Endothelial cell (in vitro differentiated cells): ENCODE data around the gene SREBF1. TPM values are rescaled to one million over a fixed set of nuclear protein-coding genes. Genes with fewer than 3 reads are reported as not detected.
A peak's percentile ranks its signal among the peaks of the same experiment; 100 is the strongest.

Source experiments
- DNase-seq: peaks from one replicate; pipeline ENCODE4 v3.0.0; 2021; ENCODE audit warnings: low spot score
- H3K27ac Mint-ChIP-seq: one replicate; pipeline ENCODE4 v1.8.0; 2021; ENCODE audit warnings: mixed read lengths, inconsistent platforms; ENCODE audit not compliant: unreplicated experiment
- H3K27me3 Mint-ChIP-seq: one replicate; pipeline ENCODE4 v1.8.0; 2021; ENCODE audit warnings: mild to moderate bottlenecking, moderate library complexity, mixed read lengths, inconsistent platforms; ENCODE audit not compliant: unreplicated experiment
- H3K36me3 Mint-ChIP-seq: one replicate; pipeline ENCODE4 v1.8.0; 2021; ENCODE audit warnings: mild to moderate bottlenecking, low read depth, mixed read lengths, inconsistent platforms; ENCODE audit not compliant: unreplicated experiment
- H3K4me1 Mint-ChIP-seq: one replicate; pipeline ENCODE4 v1.8.0; 2021; ENCODE audit warnings: mild to moderate bottlenecking, mixed read lengths, inconsistent platforms; ENCODE audit not compliant: unreplicated experiment
- H3K4me3 Mint-ChIP-seq: one replicate; pipeline ENCODE4 v1.8.0; 2021; ENCODE audit warnings: mild to moderate bottlenecking, mixed read lengths, inconsistent platforms; ENCODE audit not compliant: unreplicated experiment
- H3K9me3 Mint-ChIP-seq: one replicate; pipeline ENCODE4 v1.8.0; 2021; ENCODE audit warnings: mixed read lengths, inconsistent platforms; ENCODE audit not compliant: unreplicated experiment
- CTCF ChIP-seq: fragments of 200-600 bp; sonication (generic); IDR thresholded peaks from one replicate; pipeline ENCODE4 v1.5.0; 2021; ENCODE audit warnings: antibody characterized with exemption; ENCODE audit not compliant: unreplicated experiment
- total RNA-seq: library from RNA; stranded (reverse); fragmentation: NEBNext Ultra II Directional; extraction: Animal tissue kit (Norgen Biotek cat#: 25700); gene quantifications from one replicate; pipeline ENCODE4 v1.2.1, GENCODE V29; 2021; ENCODE audit not compliant: unreplicated experiment

Gene SREBF1
- total RNA-seq, 1 donor from 2014 or later, result 146 TPM

GRCh38 chr17:17766744-17767120, 70.1 kb downstream of the SREBF1 start:
- Mint-ChIP-seq H3K36me3 (no peaks in the 10 kb centered on the region), H3K9me3 (no peaks in the 10 kb centered on the region), H3K27me3 (peaks cover 8% of the 10 kb centered on the region), H3K27ac (peak overlapping the region; percentile 36), H3K4me1 (peaks cover 26% of the 10 kb centered on the region), H3K4me3 (no peak overlapping the region)
- TF ChIP-seq CTCF, result no peak
- no peak for DNase-seq

- Mint-ChIP-seq H3K27me3 (peaks cover 7% of the 10 kb centered on the region), H3K4me3 (no peak overlapping the region), H3K4me1 (peaks cover 27% of the 10 kb centered on the region), H3K9me3 (no peaks in the 10 kb centered on the region), H3K27ac (peak overlapping the region; percentile 36), H3K36me3 (no peaks in the 10 kb centered on the region)
- no peak for DNase-seq
- no peak for TF ChIP-seq CTCF
These were observed 70.6 kb downstream of the SREBF1 start for GRCh38 chr17:17766077-17766743.

- TF ChIP-seq CTCF, result no peak
- Mint-ChIP-seq H3K36me3 (no peaks in the 10 kb centered on the region), H3K9me3 (no peaks in the 10 kb centered on the region), H3K27me3 (peaks cover 5% of the 10 kb centered on the region), H3K4me3 (peak overlapping the region; percentile 24), H3K4me1 (peaks cover 27% of the 10 kb centered on the region), H3K27ac (no peak overlapping the region)
- DNase-seq, result no peak
These were observed 71.3 kb downstream of the SREBF1 start for GRCh38 chr17:17765359-17766076.

- Mint-ChIP-seq H3K4me1 (peaks cover 27% of the 10 kb centered on the region), H3K4me3 (peak overlapping the region; percentile 42), H3K9me3 (no peaks in the 10 kb centered on the region), H3K27me3 (peaks cover 12% of the 10 kb centered on the region), H3K36me3 (no peaks in the 10 kb centered on the region), H3K27ac (no peak overlapping the region)
- TF ChIP-seq CTCF, result no peak
- DNase-seq, result no peak
These were observed 73.1 kb downstream of the SREBF1 start for GRCh38 chr17:17763734-17764133.

- Mint-ChIP-seq H3K36me3 (no peaks in the 10 kb centered on the region), H3K27ac (no peak overlapping the region), H3K4me3 (no peak overlapping the region), H3K9me3 (no peaks in the 10 kb centered on the region), H3K4me1 (peaks cover 27% of the 10 kb centered on the region), H3K27me3 (peaks cover 12% of the 10 kb centered on the region)
- TF ChIP-seq CTCF, result no peak
- no peak for DNase-seq
These were observed 73.7 kb downstream of the SREBF1 start for GRCh38 chr17:17763136-17763535.
